ENCODE results near the gene SLAIN1. TPM values are rescaled to one million over a fixed set of nuclear protein-coding genes. Genes with fewer than 3 reads are reported as not detected.

Gene SLAIN1
- total and polyA plus RNA-seq, 2 of the 13 experiments (the other 11 are each of a cell fraction or from before 2014, with no cell fraction given), result 1.2 to 4.5 TPM

GRCh38 chr13:77678691-77679235, 18.7 kb upstream of the SLAIN1 start (continued):
- TF ChIP-seq PAXIP1 (CRISPR knock-in tag; conservative IDR thresholded peaks at IDR 0.05), result no peak

- FAIRE-seq (no peak), DNase-seq (ENCODE audit: low spot score) (no peak), ATAC-seq (no peak)
- in situ Hi-C loops (cut with HindIII; ENCODE audit: extremely low pct_ligation_motif_present, low pct_unique_long_range_greater_than_20kb) (no loop called here), intact Hi-C loops (cut with micrococcal nuclease; ENCODE audit: unreplicated experiment) (no loop called here)
- CTCF ChIA-PET (ENCODE audit: low intra/inter-chr PET ratio, low total read pairs), result no interaction called here
- BruUV-seq (replicated peaks), result no TSS peak
- Histone ChIP-seq H3K27me3 (ENCODE audit: control insufficient read depth in 1 of 2, insufficient read depth in 2 of 2, low read length in 2 of 2) (no peaks in the 10 kb centered on the region), H3K27ac (ENCODE audit: extremely low read length, insufficient read depth, low read length) (no peak overlapping the region), H3K79me2 (ENCODE audit: insufficient read depth, low read length) (no peaks in the 10 kb centered on the region), H3K4me1 (ENCODE audit: insufficient read depth, low read length) (peaks cover 4% of the 10 kb centered on the region; the same call in 1 of the 2 replicates), H3K36me3 (replicated peaks in 1 of 2; ENCODE audit: control insufficient read depth in 1 of 2, insufficient read depth in 2 of 2, low read length in 2 of 2) (no peaks in the 10 kb centered on the region), H3K9ac (ENCODE audit: insufficient read depth, low read depth, low read length) (no peak overlapping the region), H4K20me1 (ENCODE audit: insufficient read depth, low read length) (no peaks in the 10 kb centered on the region), H3K9me3 (ENCODE audit: low read length) (no peaks in the 10 kb centered on the region), H2AFZ (ENCODE audit: low read length) (no peak overlapping the region), H3K4me2 (ENCODE audit: low read depth, low read length) (no peak overlapping the region), H3K4me3 (replicated peaks in 1 of 3; ENCODE audit: insufficient read depth in 1 of 3, low read depth in 2 of 3, low read length in 3 of 3) (no peak overlapping the region)
- POLR2A ChIA-PET, result no interaction called here
- WGBS (ENCODE audit: low lambda C conversion rate), result 0% methylated on average over 2 of the region's 2 CpGs
- no peak for TF ChIP-seq ARNT2 (CRISPR knock-in tag; IDR thresholded peaks at IDR 0.05; ENCODE audit: low read depth)
- no peak for TF ChIP-seq REST (IDR thresholded peaks at IDR 0.05; ENCODE audit: borderline replicate concordance in 1 of 2, low read depth in 1 of 2, low read length in 2 of 2)
- no peak for TF ChIP-seq CENPT (CRISPR knock-in tag; IDR thresholded peaks at IDR 0.05; ENCODE audit: low read depth)
- TF ChIP-seq ZFP1 (CRISPR knock-in tag; IDR thresholded peaks at IDR 0.05), result no peak
- TF ChIP-seq ZNF512 (CRISPR knock-in tag; IDR thresholded peaks at IDR 0.05), result no peak
- TF ChIP-seq TFE3 (CRISPR knock-in tag; IDR thresholded peaks at IDR 0.05), result no peak
- no peak for TF ChIP-seq ZSCAN30 (CRISPR knock-in tag; IDR thresholded peaks at IDR 0.05)
- TF ChIP-seq ZBTB26 (CRISPR knock-in tag; IDR thresholded peaks at IDR 0.05; ENCODE audit: borderline replicate concordance), result no peak
- TF ChIP-seq TAF15 (IDR thresholded peaks at IDR 0.05; ENCODE audit: low read depth, low read length, poor library complexity, severe bottlenecking), result no peak
These were observed 9.7 kb upstream of the SLAIN1 start for GRCh38 chr13:77687799-77688198.

Measured in HepG2 (cell line).